ENCODE measurements around the gene SEMA3E.

- TF ChIP-seq GATA3 (IDR thresholded peaks at IDR 0.05; ENCODE audit: low read depth, low read length) (no peak), GATA2 (IDR thresholded peaks at IDR 0.05; ENCODE audit: low read depth, low read length) (no peak)
These were observed 124.5 kb downstream of the SEMA3E start for GRCh38 chr7:83524277-83525075.
